Stomach (tissue), 4 donors: ENCODE results near the gene DCST2.

ENCODE experiments used
- CTCF ChIP-seq, 7 experiments: fragments of 450-650 bp in 4 of 7; fragments of 200-600 bp in 3 of 7; sonication (generic) in 3 of 7; IDR thresholded peaks; one replicate each; pipeline ENCODE4 v1.5.1; 2016 to 2019; ENCODE audit warnings: antibody characterized with exemption in 7 of 7, control low read depth in 2 of 7, mild to moderate bottlenecking in 1 of 7
- EP300 ChIP-seq: sonication (generic); formaldehyde crosslinking; IDR thresholded peaks from one replicate; pipeline ENCODE4 v1.6.1; 2017; ENCODE audit warnings: antibody characterized with exemption

DNA sequence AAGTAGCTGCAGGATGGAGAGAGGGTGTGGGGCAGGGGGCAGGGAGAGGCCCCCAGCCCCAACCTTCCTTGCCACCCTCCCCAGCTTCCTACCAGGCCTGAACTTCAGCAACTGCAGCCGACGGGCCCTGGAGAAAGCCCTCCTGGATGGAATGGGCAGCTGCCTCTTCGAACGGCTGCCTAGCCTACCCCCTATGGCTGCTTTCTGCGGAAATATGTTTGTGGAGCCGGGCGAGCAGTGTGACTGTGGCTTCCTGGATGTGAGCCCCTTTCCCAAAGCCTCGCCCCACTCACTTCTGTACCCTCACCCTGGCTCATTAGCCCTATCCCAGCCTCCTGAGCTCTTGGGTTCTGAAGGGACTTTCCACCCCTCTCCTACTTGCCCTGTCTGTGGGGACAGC lies 23.5 kb upstream of the DCST2 start:
- TF ChIP-seq EP300: no peak
- TF ChIP-seq CTCF (IDR thresholded peaks at IDR 0.05): no peak
